Mesenchymal stem cell (in vitro differentiated cells and primary cell): ENCODE data around the gene CLDN6.

Source experiments
- DNase-seq: peaks from one replicate; pipeline ENCODE4 v3.0.0-alpha.2; 2013
- H2AFZ ChIP-seq: one replicate; pipeline ENCODE4 v1.6.1; 2013; ENCODE audit warnings: low read depth, mild to moderate bottlenecking, control low read depth, inconsistent platforms, low read length, moderate library complexity
- H2AK5ac ChIP-seq: 2 replicates; pipeline ENCODE4 v1.6.1; 2013; ENCODE audit warnings: low read length, moderate library complexity, mild to moderate bottlenecking, inconsistent platforms; ENCODE audit not compliant: severe bottlenecking
- H2BK120ac ChIP-seq: one replicate; pipeline ENCODE4 v1.6.1; 2013; ENCODE audit warnings: low read depth, mild to moderate bottlenecking, inconsistent platforms, low read length, moderate library complexity
- H2BK12ac ChIP-seq, 2 experiments: one replicate each; pipeline ENCODE4 v1.6.1; 2013; ENCODE audit warnings: inconsistent platforms in 2 of 2, low read length in 2 of 2, mild to moderate bottlenecking in 2 of 2, moderate library complexity in 2 of 2, control low read depth in 1 of 2
- H2BK15ac ChIP-seq: one replicate; pipeline ENCODE4 v1.6.1; 2013; ENCODE audit warnings: mild to moderate bottlenecking, low read depth, inconsistent platforms; ENCODE audit not compliant: poor library complexity, severe bottlenecking
- H2BK5ac ChIP-seq: 2 replicates; pipeline ENCODE4 v1.6.1; 2013; ENCODE audit warnings: low read depth, mild to moderate bottlenecking, low read length, control low read depth, inconsistent platforms; ENCODE audit not compliant: poor library complexity, severe bottlenecking
- H3K14ac ChIP-seq, 2 experiments: one replicate each; pipeline ENCODE4 v1.6.1; 2013; ENCODE audit warnings: inconsistent platforms in 2 of 2, low read length in 2 of 2, control low read depth in 1 of 2, mild to moderate bottlenecking in 1 of 2, moderate library complexity in 1 of 2
- H3K18ac ChIP-seq, 2 experiments: one replicate each; pipeline ENCODE4 v1.6.1; 2013; ENCODE audit warnings: inconsistent platforms in 2 of 2, low read length in 2 of 2, control low read depth in 1 of 2, low read depth in 1 of 2, mild to moderate bottlenecking in 1 of 2
- H3K23ac ChIP-seq, 2 experiments: one replicate each; pipeline ENCODE4 v1.6.1; 2013; ENCODE audit warnings: inconsistent platforms in 2 of 2, low read length in 2 of 2, mild to moderate bottlenecking in 2 of 2, moderate library complexity in 2 of 2, control low read depth in 1 of 2
- H3K27ac ChIP-seq: 2 replicates; pipeline ENCODE4 v1.5.1; 2013; ENCODE audit warnings: mild to moderate bottlenecking, moderate library complexity, low read length, control low read depth, inconsistent platforms; ENCODE audit not compliant: poor library complexity, severe bottlenecking
- H3K27me3 ChIP-seq, 2 experiments: 2 replicates each; pipeline versions ENCODE4 v1.6.1 to v1.7.0; 2013; ENCODE audit warnings: low read length in 2 of 2, mild to moderate bottlenecking in 2 of 2, moderate library complexity in 2 of 2, control low read depth in 1 of 2, inconsistent platforms in 1 of 2; ENCODE audit not compliant: control insufficient read depth in 1 of 2, insufficient read depth in 1 of 2
- H3K36me3 ChIP-seq, 2 experiments: 2 replicates each; pipeline versions ENCODE4 v1.6.1 to v1.7.0; 2013; ENCODE audit warnings: low read length in 2 of 2, control low read depth in 1 of 2, inconsistent platforms in 1 of 2, low read depth in 1 of 2, mild to moderate bottlenecking in 1 of 2; ENCODE audit not compliant: insufficient read depth in 2 of 2, control insufficient read depth in 1 of 2
- H3K4ac ChIP-seq, 2 experiments: one replicate each; pipeline ENCODE4 v1.6.1; 2013; ENCODE audit warnings: inconsistent platforms in 2 of 2, low read length in 2 of 2, mild to moderate bottlenecking in 2 of 2, moderate library complexity in 2 of 2, control low read depth in 1 of 2, low read depth in 1 of 2
- H3K4me1 ChIP-seq: 2 replicates; pipeline ENCODE4 v1.6.1; 2013; ENCODE audit warnings: low read depth, low read length, control low read depth; ENCODE audit not compliant: control insufficient read depth, insufficient read depth
- H3K4me2 ChIP-seq: 2 replicates; pipeline ENCODE4 v1.6.1; 2013; ENCODE audit warnings: low read length, mild to moderate bottlenecking, inconsistent platforms; ENCODE audit not compliant: poor library complexity, severe bottlenecking
- H3K4me3 ChIP-seq, 2 experiments: 2 replicates each; pipeline versions ENCODE4 v1.5.1 to v1.7.0; 2013; ENCODE audit warnings: low read length in 2 of 2, mild to moderate bottlenecking in 2 of 2, control low read depth in 1 of 2, low read depth in 1 of 2; ENCODE audit not compliant: insufficient read depth in 1 of 2
- H3K79me1 ChIP-seq: replicated peaks from 2 replicates; pipeline ENCODE4 v1.6.1; 2013; ENCODE audit warnings: mild to moderate bottlenecking, control low read depth, low read length, inconsistent platforms; ENCODE audit not compliant: poor library complexity, severe bottlenecking
- H3K9ac ChIP-seq: 2 replicates; pipeline ENCODE4 v1.7.0; 2013; ENCODE audit warnings: mild to moderate bottlenecking, low read length, moderate library complexity
- H3K9me3 ChIP-seq: 2 replicates; pipeline ENCODE4 v1.7.0; 2013; ENCODE audit warnings: mild to moderate bottlenecking, low read length; ENCODE audit not compliant: control insufficient read depth
- H4K8ac ChIP-seq: one replicate; pipeline ENCODE4 v1.6.1; 2013; ENCODE audit warnings: inconsistent platforms, mild to moderate bottlenecking, low read length, moderate library complexity
- H4K91ac ChIP-seq: one replicate; pipeline ENCODE4 v1.6.1; 2013; ENCODE audit warnings: mild to moderate bottlenecking, low read length, inconsistent platforms
- WGBS: methylation state at CpG from one replicate; pipeline ENCODE4 v1.1.7; 2013; ENCODE audit warnings: mixed read lengths; 5-methylcytosine and 5-hydroxymethylcytosine counted together

CLDN6 gene

DNA sequence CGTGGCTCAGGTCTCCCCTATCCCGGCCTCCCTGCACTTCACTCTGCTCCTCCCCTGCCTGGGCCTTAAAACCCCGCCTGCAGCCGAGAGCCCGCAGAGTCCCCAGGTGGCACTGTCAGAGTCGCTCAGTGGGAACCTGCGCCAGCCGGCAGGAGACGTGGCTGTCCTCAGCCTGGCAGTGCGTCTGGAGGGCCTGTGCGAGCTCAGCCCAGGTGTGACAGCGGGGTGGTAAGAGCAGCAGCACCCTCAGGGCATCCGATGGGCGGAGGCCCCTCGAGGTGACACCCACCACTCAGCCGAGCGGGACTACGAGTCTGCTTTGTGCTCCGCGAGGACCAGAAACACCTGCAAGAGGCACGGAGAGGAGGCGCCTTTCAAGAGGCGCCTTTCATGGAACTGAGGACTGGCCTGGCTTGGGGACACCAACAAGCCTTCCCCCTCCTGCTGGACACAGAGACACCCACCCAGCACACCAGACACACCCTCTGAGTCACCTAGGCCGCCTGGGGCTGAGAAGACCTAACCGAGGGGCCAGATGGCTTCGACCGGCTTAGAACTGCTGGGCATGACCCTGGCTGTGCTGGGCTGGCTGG lies 5.1 kb downstream of the CLDN6 start, which contains the start of gene CLDN9:
Gene CLDN9 (plus strand): TSS at position 96 of the 593 bp plus-strand sequence. CDS start 440 bp downstream, at position 536.
- Histone ChIP-seq H2BK15ac (no peak within 1 kb of the TSS), H2AFZ (no peak within 1 kb of the TSS), H3K27me3 (peaks cover 65 to 79% of the 10 kb centered on the region in 2 experiments), H2BK5ac (no peak within 1 kb of the TSS), H2BK12ac (no peak within 1 kb of the TSS), H3K23ac (peak within 1 kb of the TSS in 1 of 2 experiments; percentile 14), H2BK120ac (no peak within 1 kb of the TSS), H3K9ac (no peak within 1 kb of the TSS), H3K36me3 (no peaks in the 10 kb centered on the region), H3K4ac (no peak within 1 kb of the TSS), H3K4me3 (no peak within 1 kb of the TSS), H3K27ac (no peak within 1 kb of the TSS), H2AK5ac (no peak within 1 kb of the TSS), H4K8ac (no peak within 1 kb of the TSS), H3K79me1 (no peaks in the 10 kb centered on the region), H3K14ac (no peak within 1 kb of the TSS), H3K9me3 (no peaks in the 10 kb centered on the region), H3K4me2 (no peak within 1 kb of the TSS), H3K4me1 (peaks cover 35% of the 10 kb centered on the region), H3K18ac (no peak within 1 kb of the TSS), H4K91ac (no peak within 1 kb of the TSS)
- no peak for DNase-seq
- WGBS = 18% methylated on average over 27 of the region's 27 CpGs

DNA sequence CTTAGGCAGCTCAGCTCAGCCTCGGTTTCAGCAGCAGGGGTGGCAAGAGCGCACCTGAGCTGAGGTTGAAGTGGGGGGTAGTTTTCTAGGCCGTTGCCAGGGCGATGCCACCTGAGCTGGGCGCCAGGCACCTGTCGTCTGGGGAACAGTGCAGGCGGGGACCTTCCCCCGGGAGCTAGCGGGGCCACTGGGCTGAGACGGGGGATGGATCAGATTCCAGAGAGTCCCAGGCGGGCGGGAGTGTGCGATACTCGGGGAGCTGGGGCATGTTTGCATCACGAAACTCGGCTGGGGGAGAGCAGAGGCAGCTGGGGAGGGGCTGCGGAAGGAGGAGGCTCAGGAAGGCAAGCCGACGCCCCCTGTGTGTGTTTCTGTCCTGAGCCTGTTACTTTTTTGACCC lies 5.7 kb downstream of the CLDN6 start:
- H3K23ac ChIP-seq = no peak overlapping the region
- no peak overlapping the region for H3K18ac ChIP-seq
- no peak for DNase-seq
- H3K4me3 ChIP-seq = no peak overlapping the region
- no peak overlapping the region for H2AFZ ChIP-seq
- H3K36me3 ChIP-seq = no peaks in the 10 kb centered on the region
- no peak overlapping the region for H3K4ac ChIP-seq
- no peaks in the 10 kb centered on the region for H3K9me3 ChIP-seq
- no peak overlapping the region for H2BK12ac ChIP-seq
- no peak overlapping the region for H4K91ac ChIP-seq
- H2AK5ac ChIP-seq = no peak overlapping the region
- no peak overlapping the region for H2BK120ac ChIP-seq
- 17% methylated on average over 19 of the region's 19 CpGs for WGBS
- H2BK15ac ChIP-seq = no peak overlapping the region
- peaks cover 31% of the 10 kb centered on the region for H3K4me1 ChIP-seq
- no peak overlapping the region for H4K8ac ChIP-seq
- no peak overlapping the region for H3K27ac ChIP-seq
- no peak overlapping the region for H3K9ac ChIP-seq
- no peak overlapping the region for H3K14ac ChIP-seq
- H3K4me2 ChIP-seq = no peak overlapping the region
- H3K79me1 ChIP-seq = no peaks in the 10 kb centered on the region
- H2BK5ac ChIP-seq = no peak overlapping the region
- H3K27me3 ChIP-seq = peaks cover 72 to 81% of the 10 kb centered on the region in 2 experiments

DNA sequence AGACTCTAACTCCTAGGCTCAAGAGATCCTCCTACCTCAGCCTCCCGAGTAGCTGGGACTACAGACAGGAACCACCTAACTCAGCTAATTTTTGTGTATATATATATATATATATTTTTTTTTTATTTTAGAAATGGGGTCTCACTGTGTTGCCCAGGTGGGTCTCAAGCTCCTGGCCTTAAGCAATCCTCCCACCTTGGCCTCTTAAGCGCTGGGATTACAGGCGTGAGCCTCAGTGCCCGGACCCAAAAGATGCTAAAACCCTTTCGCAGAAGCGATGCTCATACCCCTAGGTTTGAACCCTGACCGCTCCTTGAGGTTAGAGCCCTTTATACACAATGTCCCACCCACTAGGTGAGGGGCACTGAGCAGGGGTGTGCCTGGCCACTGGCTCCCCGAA lies 7.5 kb downstream of the CLDN6 start:
- H4K8ac ChIP-seq = peak overlapping the region; percentile 20
- peak overlapping the region; percentile 80 for H4K91ac ChIP-seq
- H3K79me1 ChIP-seq = no peaks in the 10 kb centered on the region
- H2AFZ ChIP-seq = no peak overlapping the region
- no peak overlapping the region for H2BK12ac ChIP-seq
- no peak overlapping the region for H2BK120ac ChIP-seq
- DNase-seq = no peak
- no peak overlapping the region for H3K4me3 ChIP-seq
- no peak overlapping the region for H3K9ac ChIP-seq
- H2BK5ac ChIP-seq = no peak overlapping the region
- peaks cover 31% of the 10 kb centered on the region for H3K4me1 ChIP-seq
- no peak overlapping the region for H3K23ac ChIP-seq
- H3K9me3 ChIP-seq = no peaks in the 10 kb centered on the region
- H3K36me3 ChIP-seq = no peaks in the 10 kb centered on the region
- no peak overlapping the region for H2BK15ac ChIP-seq
- no peak overlapping the region for H3K18ac ChIP-seq
- H3K4me2 ChIP-seq = no peak overlapping the region
- H3K27me3 ChIP-seq = peaks cover 89 to 91% of the 10 kb centered on the region in 2 experiments
- no peak overlapping the region for H3K14ac ChIP-seq
- H2AK5ac ChIP-seq = no peak overlapping the region
- WGBS = 92% methylated on average over 7 of the region's 8 CpGs
- no peak overlapping the region for H3K27ac ChIP-seq
- no peak overlapping the region for H3K4ac ChIP-seq

DNA sequence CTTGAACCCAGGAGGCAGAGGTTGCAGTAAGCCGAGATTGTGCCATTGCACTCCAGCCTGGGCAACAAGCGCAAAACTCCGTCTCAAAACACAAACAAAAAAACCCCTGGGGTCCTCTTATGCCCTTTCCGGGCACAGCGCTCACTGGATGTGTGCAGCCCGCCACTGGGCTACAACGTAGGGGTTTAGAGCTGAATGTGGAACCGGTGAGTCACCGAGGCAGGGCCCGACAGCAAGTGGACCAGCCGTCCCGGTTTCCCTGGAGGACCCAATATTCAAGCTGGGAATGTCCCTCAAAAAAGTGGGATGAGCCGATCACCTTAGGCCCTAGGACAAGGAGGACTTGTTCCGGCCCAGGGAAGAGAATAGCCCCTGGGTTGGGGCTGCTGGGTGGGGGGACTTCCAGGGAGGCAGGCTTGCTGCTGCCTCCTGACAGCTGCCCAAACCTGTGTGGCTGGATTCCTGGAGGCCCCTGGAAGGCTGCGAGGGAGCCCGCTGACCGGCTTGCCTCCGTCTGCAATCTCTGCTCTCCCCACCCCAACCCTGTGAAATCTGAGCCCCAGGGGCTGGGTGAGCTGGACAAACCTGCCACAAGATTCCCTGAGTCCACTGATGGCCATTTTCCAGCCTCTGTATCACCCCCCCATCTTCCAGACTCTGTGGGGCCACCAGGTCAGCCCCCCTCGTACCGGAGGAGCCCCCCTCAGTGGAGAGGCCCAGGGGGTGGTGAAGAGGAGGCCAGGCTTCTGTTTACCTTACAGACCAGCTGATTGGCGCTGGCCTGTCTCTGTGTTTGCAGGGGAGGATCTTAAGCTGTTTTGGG lies 8.2 kb downstream of the CLDN6 start:
- H2BK5ac ChIP-seq = no peak overlapping the region
- no peaks in the 10 kb centered on the region for H3K36me3 ChIP-seq
- no peak overlapping the region for H2BK120ac ChIP-seq
- no peak overlapping the region for H2BK15ac ChIP-seq
- no peak overlapping the region for H3K9ac ChIP-seq
- no peak overlapping the region for H2BK12ac ChIP-seq
- H3K18ac ChIP-seq = no peak overlapping the region
- DNase-seq = peak; percentile 30
- H3K4me1 ChIP-seq = peaks cover 32% of the 10 kb centered on the region
- WGBS = 19% methylated on average over 19 of the region's 21 CpGs
- H3K27me3 ChIP-seq = peaks cover 89 to 93% of the 10 kb centered on the region in 2 experiments
- no peak overlapping the region for H3K27ac ChIP-seq
- H3K14ac ChIP-seq = no peak overlapping the region
- no peak overlapping the region for H3K23ac ChIP-seq
- H3K79me1 ChIP-seq = no peaks in the 10 kb centered on the region
- H3K4me3 ChIP-seq = no peak overlapping the region
- no peak overlapping the region for H4K8ac ChIP-seq
- H2AK5ac ChIP-seq = no peak overlapping the region
- H3K4me2 ChIP-seq = no peak overlapping the region
- no peak overlapping the region for H2AFZ ChIP-seq
- no peak overlapping the region for H4K91ac ChIP-seq
- H3K9me3 ChIP-seq = no peaks in the 10 kb centered on the region
- no peak overlapping the region for H3K4ac ChIP-seq
